NCI-H1048 (cell line): Measurements from ENCODE around the gene FNDC8.
"Not testable (repeated sequence)": the region's sequence is repeated elsewhere in the genome, so short reads cannot be mapped to it uniquely, and the experiment has no call there.

Experiments
- DNase-seq: peaks from one replicate; lab custom pipeline; 2025; lab: John Stamatoyannopoulos, UW

Gene FNDC8

DNA sequence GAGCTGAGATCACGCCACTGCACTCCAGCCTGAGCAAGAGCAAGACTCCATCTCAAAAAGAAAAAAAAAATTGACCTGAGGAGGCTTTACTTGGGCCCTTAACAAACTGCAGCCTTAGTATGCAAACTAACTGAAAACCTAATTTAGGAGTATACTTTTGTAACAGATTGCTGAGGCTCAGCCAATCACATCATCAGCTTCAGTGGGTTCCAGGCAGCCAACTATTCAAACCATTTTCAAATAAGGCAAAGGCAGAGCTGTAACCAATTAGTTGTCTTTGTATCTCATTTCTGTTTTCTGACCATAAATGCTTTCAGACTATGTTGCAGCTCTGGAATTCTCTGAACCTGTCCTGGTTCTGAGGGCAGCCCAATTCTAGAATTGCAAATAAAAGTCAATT lies 25.7 kb upstream of the FNDC8 start:
- no peak for DNase-seq

DNA sequence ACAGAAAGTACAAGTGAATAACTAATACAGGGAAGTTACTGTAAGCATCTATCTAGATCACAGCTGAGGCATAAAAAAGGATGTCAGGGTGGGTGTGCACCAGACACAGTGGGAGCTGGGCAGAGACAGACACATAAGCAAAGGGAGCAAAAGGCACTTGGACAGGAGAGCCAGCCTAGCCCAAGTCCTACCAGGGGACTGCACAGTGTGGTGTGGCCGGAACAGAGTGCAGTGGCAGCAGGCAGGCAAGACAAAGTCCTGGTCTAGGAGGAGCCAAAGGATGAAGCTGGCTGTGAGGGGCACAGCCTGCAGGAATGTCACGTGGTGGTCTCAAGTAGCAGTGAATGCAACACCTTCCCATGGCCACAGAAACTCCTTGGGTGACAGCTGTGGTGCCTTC lies 23.6 kb upstream of the FNDC8 start:
- DNase-seq: no peak

DNA sequence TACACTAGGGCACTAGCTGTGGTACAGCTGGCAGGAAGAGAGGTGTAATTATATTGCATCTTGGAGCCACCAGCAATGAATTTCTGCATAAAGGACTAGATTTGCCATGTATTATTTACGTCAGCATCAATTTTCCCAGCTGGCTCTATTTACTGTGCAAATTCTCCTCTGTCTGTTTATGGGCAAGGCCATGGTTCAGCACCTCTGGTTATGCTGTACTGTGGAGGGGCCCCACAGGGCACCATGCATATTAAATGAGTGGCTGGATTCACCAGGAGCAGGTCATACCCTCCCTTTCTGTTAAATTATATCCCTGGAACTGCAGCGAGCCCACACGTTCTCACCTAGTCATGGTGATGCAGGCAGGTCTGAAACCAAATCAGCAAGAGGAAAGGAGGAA lies 21.5 kb upstream of the FNDC8 start:
- no peak for DNase-seq

DNA sequence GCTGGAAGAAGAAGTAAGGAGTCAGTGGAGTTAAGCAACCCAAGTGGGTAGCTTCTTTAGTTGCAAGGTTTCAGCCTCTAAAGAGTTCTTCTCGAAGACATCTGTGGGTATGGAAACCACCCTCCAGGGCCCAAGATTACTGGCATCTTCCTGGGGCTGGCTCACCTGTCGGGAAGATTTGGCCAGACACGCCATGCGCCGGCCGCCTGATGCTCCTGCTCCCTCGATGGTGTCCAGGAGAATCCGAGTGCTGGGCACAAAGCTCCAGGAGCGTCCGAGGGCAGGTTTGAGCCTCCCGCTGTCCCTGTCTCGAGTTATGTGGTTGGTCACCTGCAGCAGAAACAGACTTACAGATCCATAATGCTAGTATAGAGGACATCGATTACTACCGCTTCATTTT lies 20.4 kb upstream of the FNDC8 start:
- DNase-seq: no peak

DNA sequence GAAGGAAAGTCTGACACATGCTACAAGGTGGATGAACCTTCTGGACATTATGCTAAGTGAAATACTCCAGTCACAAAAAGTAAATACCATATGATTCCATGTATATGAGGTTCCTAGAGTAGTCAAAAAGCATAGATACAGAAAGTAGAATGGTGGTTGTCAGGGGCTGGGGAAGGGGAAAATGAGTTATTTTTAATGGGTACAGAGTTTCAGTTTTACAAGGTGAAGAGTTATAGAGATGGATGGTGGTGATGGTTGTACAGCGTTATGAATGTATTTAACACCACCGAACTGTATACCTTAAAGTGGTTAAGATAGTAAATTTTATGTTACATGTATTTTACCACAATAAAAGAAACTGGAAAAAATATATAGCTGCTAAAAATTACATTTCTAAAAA lies 19.7 kb upstream of the FNDC8 start:
- no peak for DNase-seq

DNA sequence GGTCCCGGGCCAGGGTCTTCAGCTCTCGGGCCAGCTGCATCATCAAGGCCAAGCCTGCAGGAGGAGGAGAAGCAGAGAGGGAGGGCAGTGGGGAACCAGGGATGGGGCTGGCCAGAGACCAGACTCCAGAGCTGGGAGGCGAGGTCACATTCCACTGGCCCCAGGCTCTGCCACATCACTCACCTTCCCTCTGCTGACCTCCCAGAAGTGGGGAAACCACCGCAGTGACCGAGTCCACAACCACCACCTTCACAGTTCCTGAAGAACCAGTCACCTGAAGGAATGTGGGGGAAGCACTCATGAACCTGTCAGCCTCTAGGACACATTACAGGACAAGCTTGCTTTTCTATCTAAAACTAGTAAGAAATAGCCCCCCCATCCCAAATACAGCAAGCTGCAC lies 18.1 kb upstream of the FNDC8 start:
- no peak for DNase-seq

DNA sequence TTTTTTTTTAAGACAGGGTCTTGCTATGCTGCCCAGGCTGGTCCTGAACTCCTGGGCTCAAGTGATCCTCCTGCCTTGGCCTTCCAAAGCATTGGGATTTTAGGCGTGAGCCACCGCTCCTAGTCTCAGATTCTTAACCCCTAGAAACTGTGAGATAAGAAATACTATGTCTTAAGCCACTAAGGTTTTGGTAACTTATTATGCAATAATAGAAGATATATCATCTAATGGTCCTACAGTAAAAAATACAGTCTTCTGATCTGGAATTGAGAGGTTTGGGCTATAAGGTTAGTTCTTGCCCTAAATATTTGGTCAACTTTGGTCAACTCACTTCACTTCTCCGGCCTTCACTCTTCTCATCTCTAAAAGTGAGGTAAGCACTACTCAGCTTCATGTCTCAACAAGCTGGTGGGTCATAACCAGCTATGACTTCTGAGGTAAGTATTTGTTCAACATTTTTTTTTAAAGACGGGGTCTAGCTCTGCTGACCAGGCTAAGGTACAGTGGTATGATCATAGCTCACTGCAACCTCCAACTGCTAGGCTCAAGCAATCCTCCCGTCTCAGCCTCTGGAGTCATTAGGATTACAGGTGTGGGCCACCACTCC lies 16.5 kb upstream of the FNDC8 start:
- no peak for DNase-seq

DNA sequence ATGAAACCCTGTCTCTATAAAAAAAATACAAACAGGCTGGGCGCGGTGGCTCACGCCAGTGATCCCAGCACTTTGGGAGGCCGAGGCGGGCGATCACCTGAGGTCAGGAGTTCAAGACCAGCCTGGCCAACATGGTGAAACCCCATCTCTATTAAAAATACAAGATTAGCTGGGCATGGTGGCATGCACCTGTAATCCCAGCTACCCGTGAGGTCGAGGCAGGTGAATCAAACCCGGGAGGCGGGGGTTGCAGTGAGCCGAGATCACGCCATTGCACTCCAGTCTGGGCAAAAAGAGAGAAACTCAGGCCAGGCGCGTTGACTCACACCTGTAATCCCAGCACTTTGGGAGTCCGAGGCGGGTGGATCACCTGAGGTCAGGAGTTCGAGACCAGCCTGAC lies 10.6 kb upstream of the FNDC8 start:
- not testable (repeated sequence) for DNase-seq

DNA sequence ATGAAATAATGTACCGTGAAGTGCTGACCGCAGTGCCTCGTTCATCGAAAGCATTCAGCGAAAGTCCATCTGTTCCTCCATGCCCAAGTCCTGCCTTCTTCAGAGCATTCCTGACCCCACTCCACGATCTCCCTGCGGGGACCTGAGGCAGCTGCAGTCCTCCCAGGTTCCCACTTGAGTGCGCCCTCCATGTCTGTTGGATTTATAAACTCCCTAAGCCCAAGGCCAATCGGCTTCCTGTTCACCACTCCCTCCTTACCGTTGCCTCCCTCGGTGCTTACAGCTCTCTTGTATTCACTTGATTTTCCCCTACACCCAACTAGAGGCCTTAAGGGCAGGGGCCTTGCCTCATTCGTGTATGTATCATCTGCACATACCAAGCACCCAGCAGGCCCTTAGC lies 4.6 kb upstream of the FNDC8 start:
- no peak for DNase-seq

DNA sequence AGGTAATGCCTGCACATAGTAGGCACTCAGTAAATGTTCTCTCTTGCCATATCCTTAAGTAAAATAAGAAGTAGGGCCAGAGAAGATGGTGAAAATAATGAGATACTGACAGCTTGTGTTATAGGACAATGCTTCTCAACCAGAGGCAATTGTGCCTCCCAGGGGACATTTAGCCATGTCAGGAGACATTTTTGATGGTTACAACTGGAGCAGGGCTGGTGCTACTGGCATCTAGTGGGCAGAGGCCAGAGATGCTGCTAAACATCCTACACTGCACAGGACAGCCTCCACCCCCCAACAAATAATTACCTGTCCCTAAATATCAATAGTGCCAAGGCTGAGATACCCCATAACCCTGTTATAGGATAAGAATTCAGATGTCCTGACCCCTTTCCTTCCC lies 3.4 kb upstream of the FNDC8 start:
- no peak for DNase-seq

DNA sequence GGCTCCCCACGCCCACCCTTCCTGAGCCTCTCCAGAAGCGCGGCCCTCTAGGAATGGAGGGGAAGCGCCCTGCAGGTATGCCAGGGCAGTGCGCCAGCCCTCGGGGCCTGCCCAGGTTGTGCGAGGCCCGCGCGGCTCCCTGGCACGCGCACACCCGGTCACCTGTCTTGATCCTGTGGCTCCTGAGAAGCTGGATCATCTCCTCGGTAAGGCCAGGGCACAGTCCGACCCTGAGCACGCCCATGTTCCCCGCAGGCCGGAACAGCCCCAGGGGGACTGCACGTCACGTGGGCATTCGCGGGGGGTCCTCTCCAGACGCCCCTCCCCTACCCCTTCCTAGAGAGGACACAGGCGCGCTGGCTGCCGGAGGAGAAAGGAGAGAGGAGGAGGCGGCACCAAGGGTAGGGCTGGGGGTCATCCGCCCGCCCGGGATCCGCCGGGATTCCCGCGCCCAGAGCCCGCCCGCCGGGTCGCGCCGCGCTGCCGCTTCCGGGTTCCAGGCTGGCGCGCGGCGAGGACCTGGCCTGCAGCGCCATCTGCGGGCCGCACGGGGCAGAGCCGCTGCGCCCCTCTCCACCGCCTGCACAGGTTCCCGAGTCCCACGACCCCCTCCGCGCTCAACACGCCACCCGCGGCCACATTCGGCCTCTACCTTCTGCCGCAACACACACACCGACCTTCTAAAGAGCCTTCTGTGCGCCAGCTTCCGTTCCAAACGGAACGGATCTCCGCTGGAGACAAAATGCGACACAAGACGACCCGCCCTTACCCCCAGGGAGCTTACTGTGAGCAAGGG lies 1.8 kb upstream of the FNDC8 start, which contains the start of gene RAD51D:
TSS of gene RAD51D (minus strand) at position 491 of the 796 bp plus-strand sequence. CDS start at position 244, 247 bp downstream.
- DNase-seq: peak; percentile 47

DNA sequence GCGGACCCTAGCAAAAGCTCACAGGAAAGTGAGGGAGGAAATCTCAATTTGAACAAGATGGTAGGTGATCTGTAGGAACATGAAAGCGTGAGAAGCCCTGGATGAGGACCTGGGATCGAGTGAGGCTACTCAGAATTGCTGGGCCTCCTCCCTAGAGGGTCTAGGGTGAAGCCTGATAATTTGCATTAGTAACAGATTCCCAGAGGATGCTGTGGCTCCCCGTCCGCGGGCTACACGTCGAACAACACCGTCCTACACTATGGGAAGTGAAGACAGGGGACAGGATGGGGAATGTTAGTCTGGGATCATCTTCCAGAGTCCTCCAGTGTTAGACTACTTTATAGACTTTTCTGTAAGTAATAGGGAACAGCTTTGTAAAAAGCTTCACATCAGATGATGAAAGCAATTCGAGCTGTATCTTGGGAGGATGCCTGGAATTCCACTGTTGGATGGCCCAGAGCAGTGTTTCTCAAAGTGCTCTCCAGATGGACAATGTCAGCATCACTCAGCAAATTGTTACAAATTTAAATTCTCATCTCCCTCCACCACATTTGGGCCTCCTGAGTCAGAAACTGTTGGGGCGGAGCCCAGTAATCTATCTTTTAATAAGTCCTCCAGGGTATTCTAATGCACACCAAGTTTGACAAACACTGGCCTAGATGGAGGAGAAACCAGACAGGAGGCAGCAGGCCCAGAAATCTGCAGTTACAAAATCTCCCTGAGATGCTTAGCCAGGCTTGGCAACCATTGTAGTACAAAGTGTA lies 6.5 kb downstream of the FNDC8 start:
- no peak for DNase-seq

DNA sequence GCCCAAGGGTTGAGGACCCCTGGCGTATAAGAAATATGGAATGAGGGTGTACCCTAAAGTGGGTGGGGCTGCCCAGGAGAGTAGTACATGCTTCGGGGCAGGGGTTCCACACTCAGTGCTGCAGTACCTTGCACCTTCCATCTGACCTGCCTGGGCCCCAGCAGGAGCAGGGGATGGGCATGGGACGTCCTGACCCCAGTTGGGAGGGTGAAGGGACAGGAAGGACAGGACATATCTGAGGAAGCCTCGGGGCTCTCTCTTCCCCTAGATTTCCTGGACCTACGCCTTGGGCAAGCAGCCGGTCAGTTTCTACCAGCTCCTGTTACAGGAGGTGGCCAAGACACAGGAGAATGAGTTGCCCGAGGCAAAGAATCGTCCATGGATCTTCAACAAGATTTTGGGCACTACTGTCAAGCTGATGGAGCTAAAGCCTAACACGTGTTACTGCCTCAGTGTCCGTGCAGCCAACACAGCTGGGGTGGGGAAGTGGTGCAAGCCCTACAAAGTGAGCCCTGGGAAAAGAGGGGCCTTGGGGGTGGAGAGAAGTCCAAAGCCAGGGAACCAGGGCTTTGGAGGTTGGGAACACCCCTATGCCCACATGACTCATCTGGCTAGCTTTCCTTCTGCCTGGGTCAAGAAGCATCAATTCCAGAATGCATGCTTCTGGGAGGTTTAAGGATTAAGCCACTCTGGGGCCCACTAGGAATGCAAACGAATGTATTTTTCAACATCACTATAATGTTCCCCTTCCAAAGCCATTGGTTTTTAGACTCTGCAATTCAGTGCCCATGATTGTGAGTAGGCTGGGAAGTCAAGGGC lies 7.9 kb downstream of the FNDC8 start:
- DNase-seq: no peak

DNA sequence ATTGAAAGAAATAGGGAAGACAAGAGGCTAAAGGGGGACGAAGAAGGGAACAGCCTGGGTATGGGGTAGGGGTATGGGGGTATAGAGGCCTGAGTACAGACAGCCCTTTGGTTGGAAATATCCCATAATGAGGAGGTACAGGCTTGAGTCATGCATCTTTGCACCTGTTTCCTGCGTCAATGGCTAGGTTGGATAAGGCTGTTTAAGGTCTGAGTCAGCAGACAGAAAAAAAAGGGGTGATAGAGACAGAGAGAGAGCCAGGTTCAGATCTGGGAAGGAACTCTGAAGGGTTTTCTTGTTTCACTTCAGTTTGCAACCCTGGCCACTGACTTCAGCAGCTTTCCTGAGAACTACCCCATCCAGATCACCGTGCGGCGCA lies 8.5 kb downstream of the FNDC8 start:
- no peak for DNase-seq

DNA sequence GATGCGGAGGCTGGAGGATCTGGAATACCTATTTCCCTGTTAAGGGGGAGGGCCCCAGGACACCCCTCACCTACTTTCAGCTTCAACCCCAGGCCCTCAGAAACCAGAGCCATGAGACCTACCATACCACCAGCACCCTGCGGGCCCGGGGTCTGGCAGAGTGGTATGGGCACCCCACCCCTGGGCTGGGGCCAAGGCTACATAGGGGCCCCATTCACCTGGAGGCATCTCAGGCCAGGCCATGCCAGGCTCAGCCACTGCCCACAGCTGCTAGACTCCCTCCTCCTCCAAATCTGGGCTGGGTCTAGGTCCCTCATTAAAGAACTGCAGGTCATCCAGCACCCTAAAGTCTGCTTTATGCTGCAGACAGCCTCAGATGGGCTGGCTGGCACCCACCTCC lies 9.0 kb downstream of the FNDC8 start:
- DNase-seq: no peak

DNA sequence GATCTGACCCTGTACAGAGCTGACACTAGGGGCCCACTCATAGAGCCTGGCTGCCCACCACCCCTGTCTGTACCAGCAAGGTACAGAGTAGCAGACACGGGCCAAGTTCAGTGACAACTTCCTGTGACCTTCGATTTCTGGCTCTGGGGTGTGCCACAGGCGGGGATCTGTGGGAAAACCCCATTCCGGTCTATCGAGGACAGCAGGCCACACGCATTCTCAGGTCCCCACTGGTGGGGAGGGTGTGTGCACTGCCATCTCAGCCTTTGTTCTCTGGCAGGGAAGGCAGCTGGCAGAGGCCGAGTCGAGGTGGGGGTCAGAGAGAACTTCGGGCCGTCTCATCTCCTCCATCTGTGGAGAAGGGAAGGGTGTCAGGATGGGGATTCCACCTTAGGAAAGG lies 10.7 kb downstream of the FNDC8 start:
- DNase-seq: no peak

DNA sequence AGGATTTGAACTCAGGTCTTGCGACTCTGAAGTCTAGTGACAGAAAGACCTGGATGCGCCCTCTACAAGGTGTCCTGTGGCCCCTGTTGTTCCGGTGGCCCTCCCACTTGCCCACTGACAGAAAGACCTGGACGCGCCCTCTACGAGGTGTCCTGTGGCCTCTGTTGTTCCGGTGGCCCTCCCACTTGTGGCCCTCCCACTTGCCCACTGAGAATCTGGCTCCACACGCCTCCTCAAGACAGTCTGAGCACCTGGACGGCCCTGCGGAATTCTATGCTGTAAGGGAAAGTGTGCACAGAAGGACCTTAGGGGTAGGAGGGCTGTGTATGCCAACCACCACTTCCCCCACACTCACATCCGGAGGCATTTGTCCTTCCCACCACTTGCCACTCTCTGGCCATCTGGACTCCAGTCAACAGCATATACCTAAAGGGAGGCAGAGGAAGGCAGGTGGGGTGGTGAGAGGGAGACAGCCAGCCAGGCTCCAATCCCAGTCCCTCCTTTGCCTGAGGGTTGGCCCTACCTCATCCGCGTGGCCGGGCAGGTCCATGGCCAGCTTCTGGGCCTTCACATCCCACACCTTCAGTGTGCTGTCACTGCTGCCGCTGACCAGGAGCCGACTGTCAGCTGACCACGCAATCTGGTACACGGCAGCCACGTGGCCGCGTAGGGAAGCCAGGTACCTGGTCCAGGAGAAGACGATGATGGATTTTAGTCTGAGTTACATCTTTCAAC lies 11.6 kb downstream of the FNDC8 start:
- no peak for DNase-seq

DNA sequence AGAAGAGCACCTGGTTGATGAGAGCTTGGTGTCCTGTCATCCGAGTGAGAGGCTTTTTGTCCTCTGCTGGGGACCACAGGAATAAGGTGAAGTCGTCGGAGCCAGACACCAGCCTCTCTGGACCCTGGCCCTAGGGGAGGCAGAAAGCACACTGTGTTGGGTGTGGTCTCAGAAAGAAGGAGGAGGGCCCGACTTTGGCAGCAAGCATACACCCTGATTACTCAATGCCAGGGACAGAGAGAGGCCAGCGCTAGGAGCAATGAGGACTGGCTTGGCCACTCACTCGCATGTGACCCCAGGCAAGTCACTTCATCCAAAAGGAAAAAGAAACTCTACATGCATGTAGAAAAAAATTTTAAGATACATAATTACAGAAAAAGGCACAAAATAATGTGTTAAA lies 13.9 kb downstream of the FNDC8 start:
- DNase-seq: no peak

DNA sequence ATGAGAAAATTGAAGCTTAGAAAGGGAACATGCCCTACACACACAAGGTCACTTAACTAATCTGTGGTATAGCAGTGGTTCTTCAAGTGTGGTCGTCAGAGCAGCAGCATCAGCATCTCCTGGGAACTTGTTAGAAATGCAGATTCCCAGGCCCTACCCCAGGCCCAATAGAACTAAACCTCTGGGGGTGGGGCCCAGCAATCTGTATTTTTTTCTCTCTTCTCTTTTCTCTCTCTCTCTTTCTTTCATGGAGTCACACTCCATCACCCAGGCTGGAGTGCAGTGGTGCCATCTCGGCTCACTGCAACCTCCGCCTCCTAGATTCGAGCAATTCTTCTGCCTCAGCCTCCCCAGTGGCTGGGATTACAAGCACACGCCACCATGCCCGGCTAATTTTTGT lies 16.8 kb downstream of the FNDC8 start:
- no peak for DNase-seq

DNA sequence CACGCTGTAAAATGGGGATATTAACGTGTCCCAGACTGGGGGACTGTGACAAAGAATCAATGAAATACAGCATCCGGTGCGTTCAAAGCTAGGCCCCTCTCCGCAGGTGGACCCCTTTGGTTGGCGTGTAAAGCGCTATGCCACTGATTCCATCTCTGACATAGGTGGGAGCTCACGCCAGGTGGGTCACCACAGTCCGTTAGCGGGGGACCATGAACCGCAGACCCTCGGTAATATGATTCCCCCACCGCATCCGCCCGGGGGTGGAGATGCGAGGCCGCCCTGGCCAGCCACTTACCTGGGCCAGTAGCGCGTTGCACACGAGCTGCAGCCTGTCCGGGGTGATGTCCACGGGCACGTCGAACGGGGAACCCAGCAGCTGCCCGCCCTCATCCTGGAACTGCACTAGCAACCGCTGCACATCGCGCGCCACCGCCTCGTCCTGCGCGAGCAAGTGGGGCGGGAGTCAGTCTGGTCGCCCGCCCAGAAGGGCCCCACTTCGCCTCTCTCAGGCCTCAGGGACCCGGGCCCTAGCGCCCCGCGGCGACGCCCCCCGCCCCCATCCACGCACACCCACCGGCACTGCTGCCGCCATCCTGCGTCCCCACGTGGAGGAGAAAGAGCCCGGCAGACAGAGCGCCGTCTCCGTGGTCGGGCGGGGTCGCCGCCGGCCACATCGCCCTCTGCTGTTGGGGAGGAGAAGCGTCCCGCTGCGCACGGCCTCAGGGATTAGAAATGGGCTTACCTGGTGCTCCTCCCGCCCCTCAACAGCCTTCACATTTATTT lies 20.5 kb downstream of the FNDC8 start, which contains the start of gene NLE1:
TSS of gene NLE1 (minus strand) at position 623 of the 786 bp plus-strand sequence. CDS start at position 595, 28 bp downstream.
- no peak for DNase-seq

DNA sequence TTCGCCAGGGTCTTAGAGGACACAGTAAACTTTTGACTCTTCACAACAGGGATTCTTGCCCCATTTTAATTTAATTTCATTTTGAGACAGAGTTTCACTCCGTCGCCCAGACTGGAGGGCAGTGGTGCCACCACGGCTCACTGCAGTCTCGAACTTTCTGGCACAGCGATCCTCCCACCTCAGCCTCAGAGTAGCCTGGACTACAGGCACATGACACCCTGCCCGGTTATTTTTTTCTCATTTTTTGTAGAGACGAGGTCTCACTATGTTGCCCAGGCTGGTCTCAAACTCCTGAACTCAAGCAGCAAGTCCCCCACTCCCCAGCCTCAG lies 21.0 kb downstream of the FNDC8 start:
- no peak for DNase-seq
